Activated T-cell treated with anti-CD3 and anti-CD28 coated beads for 1 hour (primary cell): Measurements from ENCODE around the gene LDLRAD4.

Experiments used
- DNase-seq: peaks from one replicate; pipeline ENCODE4 v3.0.0-alpha.2; 2020; ENCODE audit warnings: low read depth

The LDLRAD4 gene

DNA sequence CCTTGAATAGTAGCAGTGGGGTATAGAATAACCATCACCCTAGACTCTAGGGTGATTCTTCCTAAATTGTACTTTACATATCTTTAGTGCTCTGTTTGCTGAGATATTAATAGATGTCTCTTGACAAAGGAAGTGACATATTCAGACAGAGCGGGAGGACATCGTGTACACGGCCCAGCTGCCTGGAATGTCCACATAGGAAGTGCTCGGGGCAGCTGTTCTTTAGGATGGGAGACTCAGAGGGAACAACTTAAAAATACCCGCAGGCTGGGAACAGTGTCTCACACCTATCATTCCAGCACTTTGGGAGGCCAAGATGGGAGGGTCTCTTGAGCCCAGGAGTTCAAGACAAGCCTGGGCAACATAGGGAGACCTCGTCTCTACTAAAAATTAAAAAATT, 301.7 kb downstream of the LDLRAD4 start:
- no peak for DNase-seq

DNA sequence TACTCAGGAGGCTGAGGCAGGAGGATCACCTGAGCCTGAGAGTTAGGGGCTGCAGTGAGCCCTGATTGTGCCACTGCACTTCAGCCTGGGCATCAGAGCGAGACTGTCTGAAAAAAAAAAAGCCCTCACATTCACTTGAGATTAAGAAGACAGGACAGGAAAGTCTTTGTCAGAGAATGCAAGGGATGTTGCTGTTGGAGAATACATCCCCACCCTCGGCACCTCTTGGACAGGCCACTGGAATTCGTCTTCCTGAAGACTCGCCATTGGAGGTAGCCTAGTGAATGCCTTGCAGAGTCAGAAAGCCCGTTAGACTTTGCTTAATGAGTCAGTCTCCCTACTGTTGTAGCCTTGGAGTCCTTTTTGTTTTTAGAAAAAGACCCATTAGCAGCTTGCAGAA, 302.2 kb downstream of the LDLRAD4 start:
- DNase-seq: no peak

DNA sequence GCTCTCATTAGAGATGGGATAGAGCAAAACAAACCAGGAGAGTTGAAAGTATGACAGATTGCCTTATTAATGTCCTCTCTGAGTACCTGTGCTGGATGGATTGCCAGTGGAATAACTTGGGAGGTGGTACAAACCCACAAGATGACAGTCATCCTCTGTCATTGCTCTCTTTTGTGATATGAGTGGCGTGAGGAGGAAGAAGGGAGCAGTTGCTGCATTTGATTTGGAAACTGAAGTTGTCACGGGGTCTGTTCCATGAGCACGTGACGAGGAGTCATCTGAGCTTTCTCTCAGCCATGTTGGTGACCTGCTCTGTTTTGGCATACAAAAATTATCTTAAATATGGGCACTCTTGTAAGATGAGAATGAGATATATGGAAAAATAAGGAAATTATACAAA, 302.9 kb downstream of the LDLRAD4 start:
- DNase-seq: no peak

DNA sequence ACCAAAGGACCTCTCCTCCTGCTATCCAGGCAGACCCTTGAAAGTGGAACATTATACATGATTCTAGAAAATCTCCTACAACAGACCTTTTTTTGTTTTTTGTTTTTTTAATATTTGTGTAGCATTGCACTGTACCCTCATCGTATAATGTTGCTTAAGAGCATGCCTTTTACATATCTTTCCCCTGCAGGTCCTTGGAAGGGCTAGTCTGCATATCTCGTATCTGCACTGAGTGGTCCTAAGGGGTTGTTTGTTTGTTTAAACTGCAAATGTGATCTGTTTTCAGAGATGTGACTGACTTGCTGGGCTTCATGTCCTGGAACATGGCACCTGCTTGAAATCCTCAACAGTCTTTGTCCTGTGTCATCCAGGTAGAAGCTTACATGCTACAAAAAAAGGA, 303.7 kb downstream of the LDLRAD4 start:
- no peak for DNase-seq

DNA sequence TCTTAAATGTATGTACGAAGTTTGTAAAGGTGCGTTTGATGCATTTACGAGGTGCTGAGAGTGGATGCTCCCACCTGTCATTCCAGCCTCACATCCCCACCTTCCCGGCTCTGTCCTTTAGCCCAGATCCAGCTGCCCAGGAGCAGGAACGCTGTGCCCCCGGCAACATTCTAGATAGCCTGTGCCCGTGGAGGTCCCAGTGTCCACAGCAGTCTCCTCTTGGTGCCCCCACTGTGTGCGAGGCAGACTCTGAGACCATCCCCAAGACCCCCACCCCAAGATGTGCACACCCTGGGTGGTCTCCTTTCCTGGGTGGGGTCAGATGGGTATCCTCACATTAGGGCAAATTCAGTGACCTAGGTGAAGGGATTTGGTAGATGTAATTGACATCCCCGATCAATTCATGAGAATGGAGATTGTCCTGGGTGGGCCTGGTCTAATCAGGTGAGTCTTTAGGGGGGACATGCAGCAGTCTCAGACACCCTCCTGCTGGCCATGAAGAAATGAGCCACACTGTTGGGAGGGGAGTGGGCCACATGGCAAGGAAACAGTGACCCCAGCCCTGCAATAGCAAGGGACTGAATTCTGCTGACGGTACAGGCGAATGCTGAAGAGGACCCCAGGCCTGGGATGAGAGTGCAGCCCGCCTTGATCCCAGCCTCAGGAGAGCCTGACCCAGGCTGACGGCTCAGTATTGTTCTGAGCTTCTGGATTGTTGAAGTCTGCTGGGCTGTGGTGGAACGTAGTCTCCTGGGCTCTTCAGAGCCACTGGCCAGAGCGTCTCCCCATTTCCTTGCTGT, 304.5 kb downstream of the LDLRAD4 start:
- no peak for DNase-seq

DNA sequence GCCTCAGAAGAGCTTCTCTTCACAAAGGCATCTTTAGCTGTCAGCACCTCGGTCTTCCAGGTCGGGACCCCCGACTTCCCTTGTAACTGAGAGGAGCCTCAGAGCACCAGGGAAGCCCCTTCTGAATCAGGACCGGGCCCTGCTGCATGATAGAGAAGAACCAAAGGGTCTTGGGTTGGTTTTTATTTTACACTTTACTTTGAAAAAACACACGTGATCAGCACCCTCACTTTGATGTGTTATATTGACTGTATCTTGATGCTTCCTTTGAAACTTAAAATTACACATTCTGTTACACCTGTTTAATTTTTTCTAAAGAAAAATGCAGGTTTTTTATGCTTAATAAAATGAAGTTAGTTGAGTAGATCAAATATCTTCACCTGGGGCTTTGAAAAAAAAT, 305.5 kb downstream of the LDLRAD4 start:
- DNase-seq: no peak

DNA sequence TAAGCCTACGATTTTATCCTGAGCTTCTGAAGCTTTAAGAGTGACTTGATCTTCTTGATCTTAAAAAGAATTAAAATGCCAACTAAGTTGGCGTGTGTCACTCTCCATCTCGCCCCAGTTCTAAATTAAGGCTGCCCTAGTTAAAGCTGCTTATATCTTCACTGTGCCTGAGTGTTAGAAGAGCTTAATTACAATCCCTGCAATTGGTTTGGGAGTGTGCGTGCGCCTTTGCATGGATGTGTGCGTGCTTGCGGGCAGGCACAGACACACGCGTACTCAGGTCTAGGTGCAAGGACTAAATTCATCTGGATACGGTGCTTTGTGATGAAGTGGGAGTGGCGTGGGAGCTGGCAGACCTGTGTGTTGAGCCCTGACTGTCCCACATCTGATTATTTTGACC, 306.3 kb downstream of the LDLRAD4 start:
- DNase-seq: no peak

DNA sequence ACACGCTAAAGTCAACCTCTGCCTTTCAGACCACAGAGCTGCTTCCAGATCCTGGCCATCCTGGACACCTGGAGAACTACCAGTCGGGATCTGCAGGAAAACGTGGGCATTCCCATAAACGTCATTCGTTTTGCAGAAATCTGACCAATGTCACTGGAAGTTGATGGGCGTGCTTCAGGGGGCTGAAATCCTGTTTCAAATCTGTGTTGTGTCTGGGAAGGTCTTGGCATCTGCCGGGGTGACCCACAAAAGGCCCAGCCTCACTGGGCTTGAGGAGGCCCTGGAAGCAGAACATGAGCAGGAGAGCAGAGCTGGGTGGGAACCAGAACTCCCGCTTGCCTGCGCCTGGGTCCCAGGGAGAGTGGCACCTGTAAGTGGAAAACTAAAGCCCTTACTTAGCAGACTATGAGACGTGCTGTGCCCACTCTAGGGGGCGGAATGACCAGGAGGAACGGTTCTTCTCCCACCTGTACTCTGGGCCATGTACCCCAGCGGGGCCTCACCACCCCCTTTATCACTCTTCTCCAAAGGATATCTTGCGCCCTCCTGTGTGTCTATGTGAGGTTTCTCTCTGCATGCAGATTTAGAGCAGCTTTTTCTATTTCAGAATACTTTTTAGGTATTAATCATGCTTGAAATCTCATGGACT, 306.9 kb downstream of the LDLRAD4 start:
- no peak for DNase-seq

DNA sequence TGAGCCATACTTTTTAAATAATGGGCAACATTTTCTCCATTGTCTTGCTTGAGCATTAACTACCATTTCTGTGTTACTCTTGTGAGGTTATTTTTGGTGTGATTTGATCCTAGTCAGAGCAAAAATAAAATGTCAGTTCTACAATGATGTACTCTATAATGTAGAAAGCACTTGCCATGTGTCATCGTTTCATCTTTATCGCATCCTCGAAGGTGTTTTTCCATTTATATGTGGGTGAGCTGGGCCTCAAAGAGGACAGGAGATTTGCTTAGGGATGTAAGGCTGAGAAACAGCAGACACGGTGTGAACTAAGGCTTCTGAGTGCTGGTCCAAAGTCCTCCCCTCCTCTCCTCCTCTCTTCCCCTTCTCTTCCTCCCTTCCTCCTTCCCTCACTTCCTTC, 308.0 kb downstream of the LDLRAD4 start:
- DNase-seq: no peak

DNA sequence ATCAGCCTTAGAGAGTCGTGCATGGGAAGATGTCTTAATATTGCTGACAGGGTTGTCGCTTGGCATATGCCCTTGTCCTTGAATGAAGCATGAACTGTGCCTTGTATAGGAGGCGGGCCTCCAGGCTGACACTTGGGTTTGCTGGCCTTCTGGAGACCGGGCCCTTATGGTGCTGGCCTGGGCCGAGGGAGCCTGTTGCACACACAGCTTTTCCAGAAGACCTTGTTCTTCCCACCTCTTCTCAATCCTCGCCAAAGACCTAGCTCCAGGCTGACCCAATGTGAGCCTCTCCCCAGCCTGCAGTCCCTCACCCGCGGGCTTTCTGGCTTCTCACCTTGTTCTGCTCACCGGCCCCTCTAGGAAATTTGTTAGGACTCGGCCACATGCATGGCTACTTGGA, 308.7 kb downstream of the LDLRAD4 start:
- DNase-seq: no peak

DNA sequence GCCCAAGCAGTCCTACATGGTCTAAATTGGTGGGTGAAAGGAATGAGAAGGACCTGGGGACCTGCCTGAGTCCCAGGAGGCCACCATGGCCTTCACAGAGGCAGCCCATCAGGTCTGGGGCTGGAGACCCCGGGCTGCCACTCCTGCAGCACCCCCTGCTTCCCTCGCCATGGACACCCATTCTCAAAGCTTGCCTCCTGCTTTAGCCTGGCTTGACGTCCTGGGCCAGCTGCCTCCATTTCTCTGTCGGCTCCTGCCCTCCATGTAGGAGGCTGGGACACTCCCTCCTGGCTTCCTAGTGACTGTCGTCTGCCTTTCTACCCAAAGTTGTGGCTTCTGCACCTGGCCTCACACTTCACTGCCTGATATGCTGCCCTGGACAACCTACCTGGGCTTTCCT, 309.2 kb downstream of the LDLRAD4 start:
- DNase-seq: no peak

DNA sequence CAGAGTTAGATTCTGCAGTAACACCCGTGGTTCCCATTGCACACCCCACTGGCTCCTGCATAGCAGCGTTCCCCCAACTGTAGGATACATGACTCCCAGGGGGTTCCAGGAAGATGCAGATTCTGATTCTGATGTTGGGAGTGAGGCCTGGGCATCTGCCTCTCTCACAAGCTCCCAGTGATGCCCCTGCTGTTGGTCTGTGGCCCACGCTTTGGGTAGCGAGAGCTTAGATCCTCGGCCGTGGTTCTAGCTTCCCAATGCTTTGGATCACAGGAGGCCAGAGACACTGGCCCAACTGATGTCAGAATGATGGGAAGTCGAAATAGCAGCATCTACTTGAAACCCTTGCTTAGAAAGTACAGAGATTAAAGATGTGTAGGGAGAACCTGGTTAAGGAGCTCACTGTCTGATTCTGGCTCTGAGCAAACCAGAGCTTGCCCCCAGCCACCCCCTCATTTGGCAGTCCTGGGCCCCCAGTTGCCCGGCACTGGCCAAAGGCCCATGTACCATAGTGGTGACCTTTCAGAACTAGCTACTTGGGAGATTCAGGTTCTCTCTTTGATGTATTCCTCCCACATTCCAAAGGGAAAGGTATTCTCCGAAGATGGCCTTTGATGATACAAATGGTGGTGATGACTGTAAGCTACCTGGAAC, 310.3 kb downstream of the LDLRAD4 start:
- no peak for DNase-seq

DNA sequence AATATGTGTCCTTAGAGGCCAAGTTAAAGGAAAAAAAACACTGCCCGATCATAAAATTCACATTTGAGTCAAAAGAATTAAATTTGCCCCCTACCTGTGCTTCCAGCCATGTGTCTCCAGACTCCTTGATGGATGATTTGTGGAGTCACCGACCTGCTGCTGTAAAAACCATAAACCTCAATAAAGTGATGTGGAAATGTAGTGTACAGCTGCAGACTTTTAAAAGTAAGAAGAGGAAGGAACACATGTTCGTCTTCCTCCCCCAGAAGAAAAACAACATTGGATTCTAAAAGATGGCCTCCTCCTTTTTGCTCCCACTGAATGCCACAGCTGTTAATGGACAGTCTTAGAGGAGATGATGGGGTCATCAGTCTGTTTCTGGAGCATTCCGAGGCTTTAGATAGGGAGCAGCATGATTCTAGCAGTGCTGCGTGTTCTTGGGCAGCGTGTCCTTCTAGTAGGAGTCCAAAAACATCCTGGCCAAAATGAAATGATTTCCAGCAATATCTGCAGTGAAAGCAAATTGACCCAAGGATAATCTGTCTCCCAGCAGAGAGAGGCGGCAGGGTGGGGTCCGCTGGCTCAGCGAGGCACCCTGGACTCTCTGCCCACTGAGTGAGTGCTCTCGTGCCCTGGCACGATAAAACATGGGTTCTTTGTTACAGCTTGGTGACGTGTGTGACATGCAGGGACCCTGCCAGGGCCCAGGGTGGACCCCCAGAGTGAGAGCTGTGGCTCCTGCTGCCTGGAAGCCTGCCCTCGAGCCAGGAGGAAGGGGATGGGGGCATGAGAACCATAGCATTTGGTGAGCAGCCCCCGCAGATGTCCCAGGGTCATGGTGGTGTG, 311.7 kb downstream of the LDLRAD4 start:
- DNase-seq: no peak

DNA sequence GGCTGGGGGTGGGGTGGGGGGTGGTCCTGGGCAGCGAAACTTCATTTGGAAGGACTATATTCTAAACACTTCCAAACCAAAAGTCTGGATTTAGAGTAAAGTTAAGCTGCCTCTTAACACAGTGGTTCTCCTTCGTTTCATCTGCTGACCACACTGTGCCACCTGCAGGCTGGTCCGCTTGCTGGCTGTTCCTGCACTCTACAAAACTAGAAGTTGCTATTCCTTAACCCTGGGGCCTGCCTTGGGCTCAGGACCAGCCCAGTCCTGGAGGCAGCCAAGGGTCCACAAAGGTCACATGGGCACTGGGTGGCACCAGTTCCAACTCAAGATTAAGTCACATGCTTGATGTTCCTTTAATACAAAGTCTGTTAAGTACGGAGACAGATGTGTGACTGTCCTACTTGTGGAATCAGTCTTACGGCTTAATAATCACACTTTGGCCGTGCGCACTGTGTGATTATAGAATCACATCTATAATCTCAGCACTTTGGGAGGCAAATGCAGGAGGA, 312.4 kb downstream of the LDLRAD4 start:
- DNase-seq: no peak

DNA sequence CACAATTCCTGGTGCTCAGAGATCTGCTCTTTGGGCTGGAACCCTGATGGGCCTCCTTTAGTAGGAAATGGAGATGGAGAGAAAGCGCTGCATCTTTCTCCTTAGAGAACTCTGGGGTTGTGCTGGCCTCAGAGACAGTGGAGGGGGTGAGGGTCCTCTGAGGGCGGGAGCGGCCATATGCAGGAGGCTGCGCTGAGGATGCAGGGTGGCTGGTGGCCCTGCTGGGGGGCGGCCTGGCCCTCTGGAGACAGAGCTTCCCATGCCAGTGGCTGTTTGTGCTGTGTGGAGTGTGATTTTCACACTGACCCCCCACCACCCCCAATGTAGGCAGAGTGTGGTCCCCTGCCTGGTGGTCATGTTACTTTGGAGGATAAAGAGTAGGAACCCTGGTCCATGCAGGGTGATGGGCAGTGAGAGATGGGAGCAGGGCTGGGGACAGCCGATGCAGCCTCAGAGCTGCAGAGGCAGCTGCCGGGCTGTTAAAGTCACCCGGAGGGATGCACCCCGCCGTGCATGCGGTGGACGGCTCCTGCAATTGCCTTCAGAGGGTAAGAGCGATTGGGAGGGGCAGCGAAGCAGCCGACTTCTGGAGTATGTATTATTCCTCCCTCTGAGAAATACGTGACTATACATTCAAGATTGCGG, 313.2 kb downstream of the LDLRAD4 start:
- DNase-seq: no peak

DNA sequence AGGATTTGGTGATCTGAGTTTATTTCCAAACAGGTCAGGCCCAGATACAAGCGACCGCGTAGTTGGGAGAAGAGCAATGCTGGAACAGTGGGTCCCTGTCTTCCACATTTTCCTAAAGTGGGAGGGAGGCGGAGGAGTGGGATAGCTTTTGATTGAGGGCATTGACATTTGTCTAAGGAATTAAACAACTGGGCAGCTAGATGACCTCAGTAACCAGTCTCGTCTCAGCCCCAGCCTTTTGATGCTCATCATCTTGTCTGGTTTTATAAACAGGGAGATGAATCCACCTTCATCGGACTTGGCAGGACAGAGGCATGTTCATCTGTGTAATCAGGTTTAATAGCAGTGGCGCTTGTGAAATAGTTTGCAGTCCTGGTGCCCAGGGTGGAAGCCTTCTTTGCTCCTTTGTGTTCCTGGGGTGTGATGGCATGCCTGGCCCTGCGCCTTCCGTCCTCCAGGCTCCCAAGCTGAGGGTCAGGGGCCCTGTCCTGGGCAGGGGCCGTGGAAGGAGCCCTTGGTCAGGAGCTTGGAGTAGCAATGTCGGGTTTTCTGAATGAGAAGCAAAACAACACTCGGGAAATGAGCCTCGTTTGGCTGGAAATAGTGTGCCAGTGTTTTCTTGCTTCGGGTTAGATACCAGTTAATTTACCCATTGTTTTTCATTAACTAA, 314.0 kb downstream of the LDLRAD4 start:
- no peak for DNase-seq

DNA sequence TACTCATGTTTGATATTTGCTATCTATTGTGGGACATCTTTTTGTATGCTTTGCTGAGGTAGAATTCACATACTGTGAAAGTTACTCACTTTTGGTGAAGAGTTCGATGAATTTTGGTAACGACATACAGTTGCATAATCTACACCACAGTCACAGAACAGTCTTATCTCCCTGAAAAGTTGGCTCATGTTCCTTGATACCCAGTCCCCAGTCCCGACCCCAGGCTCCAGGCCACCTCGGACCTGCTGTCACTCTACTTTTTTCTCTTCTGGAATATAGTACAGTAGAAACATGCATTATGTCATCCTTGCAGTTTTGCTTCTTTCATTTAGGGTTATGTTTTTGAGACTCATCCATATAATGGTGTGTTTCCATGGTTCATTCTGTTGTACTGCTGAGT, 316.1 kb downstream of the LDLRAD4 start:
- DNase-seq: no peak

DNA sequence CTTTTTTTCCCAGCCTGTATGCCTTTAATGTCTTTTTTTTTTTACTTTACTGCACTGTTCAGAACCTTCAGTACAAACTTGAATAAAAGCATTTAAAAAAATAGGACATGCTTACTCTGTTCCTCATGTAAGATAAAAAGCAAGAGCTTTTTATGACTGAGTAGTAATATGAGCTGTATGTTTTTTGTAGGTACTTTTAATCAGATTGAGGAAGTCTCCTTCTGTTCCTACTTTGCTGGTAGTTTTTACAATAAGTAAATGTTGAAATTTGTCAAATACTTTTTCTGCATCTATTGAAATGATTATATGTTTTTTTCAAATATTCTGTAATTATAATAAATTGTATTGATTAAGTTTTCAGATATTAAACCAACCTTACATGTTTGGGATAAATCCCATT, 318.0 kb downstream of the LDLRAD4 start:
- DNase-seq: no peak

DNA sequence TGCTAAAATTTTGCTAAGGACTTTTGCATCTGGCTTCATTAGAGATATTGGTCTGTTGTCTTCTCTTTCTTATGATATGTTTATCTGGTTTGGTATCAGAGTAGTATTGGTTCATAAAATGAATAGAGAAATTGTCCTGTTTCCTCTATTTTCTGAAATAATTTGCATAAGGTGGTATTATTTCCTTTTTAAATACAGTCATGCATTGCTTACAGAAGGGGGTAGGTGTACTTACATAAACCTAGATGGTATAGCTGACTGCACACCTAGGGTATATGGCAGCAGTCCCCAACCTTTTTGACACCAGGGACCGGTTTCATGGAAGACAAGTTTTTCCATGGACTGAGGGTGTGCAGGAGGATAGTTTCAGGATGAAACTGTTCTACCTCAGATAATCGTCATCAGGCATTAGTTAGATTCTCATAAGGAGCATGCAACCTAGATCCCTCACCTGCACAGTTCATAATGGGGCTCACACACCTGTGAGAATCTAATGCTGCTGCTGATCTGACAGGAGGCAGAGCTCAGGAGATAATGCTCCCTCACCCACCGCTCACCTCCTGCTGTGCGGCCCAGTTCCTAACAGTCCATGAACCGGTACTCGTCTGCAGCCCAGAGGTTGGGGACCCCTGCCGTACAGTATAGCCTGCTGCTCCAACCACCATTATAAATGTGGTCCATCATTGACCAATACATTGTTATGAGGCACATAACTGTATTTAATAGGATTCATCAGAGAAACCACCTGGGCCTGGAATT, 318.6 kb downstream of the LDLRAD4 start:
- DNase-seq: no peak

DNA sequence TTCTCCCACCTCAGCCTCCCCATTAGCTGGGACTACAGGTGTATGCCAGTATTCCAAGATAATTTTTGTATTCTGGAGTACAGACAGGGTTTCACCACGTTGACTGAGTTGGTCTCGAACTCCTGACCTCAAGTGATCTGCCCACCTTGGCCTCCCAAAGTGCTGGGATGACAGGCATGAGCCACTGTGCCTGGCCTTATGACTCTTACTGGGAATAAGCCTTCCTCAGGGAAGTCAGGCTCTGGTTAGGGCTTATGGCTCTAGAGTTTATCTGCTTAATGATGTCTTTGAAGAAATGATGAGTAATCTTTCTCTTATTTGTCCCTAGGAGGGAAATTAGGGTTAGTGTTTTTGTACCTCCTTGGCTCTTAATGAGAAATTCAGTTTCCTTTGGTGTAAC, 320.1 kb downstream of the LDLRAD4 start:
- DNase-seq: no peak
